Measurements from ENCODE around the gene HMBS.

DNA sequence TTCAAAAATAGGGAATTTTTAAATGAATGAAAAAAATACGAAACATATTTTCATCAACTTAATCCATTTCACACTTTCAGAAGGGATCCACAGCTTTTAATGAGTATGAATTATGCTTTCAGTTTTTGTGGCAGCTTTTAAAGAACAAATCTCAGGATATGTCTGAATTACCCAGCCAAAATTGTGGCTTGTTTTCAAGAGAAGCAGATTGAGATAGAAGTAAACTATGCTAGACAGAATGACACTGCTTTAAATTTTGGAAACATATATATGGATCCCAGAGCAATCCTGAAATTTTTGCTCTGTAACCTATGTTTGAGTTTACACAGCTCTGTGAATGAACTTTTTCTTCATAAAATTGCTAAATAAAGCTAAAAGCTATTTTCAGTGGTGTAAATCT is 34.3 kb downstream of the HMBS start:
- TF ChIP-seq, protein P1, sequence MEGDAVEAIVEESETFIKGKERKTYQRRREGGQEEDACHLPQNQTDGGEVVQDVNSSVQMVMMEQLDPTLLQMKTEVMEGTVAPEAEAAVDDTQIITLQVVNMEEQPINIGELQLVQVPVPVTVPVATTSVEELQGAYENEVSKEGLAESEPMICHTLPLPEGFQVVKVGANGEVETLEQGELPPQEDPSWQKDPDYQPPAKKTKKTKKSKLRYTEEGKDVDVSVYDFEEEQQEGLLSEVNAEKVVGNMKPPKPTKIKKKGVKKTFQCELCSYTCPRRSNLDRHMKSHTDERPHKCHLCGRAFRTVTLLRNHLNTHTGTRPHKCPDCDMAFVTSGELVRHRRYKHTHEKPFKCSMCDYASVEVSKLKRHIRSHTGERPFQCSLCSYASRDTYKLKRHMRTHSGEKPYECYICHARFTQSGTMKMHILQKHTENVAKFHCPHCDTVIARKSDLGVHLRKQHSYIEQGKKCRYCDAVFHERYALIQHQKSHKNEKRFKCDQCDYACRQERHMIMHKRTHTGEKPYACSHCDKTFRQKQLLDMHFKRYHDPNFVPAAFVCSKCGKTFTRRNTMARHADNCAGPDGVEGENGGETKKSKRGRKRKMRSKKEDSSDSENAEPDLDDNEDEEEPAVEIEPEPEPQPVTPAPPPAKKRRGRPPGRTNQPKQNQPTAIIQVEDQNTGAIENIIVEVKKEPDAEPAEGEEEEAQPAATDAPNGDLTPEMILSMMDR (IDR thresholded peaks at IDR 0.05) = no peak
- no peak for TF ChIP-seq POLR2A (IDR thresholded peaks at IDR 0.05)
